HG03460 (cell line): ENCODE results near the gene CFAP161.
"Not testable (repeated sequence)": the region's sequence is repeated elsewhere in the genome, so short reads cannot be mapped to it uniquely, and the experiment has no call there.

Source experiments
- ATAC-seq: cut with Tn5 transposase; IDR thresholded peaks from one replicate; pipeline ENCODE4 v1.9.1; 2021; ENCODE audit not compliant: unreplicated experiment

CFAP161 gene

GRCh38 chr15:81157195-81157938 is 23.3 kb downstream of the CFAP161 start:
- no peak for ATAC-seq

GRCh38 chr15:81157939-81158223 is 23.8 kb downstream of the CFAP161 start:
- no peak for ATAC-seq

- not testable (repeated sequence) for ATAC-seq
These were observed 24.5 kb downstream of the CFAP161 start for GRCh38 chr15:81158561-81158960.

GRCh38 chr15:81160312-81161159 is 26.5 kb downstream of the CFAP161 start:
- no peak for ATAC-seq

- ATAC-seq = no peak
These were observed 27.1 kb downstream of the CFAP161 start for GRCh38 chr15:81161160-81161673.

GRCh38 chr15:81161851-81162250 is 27.8 kb downstream of the CFAP161 start:
- ATAC-seq = no peak

GRCh38 chr15:81163961-81164800 is 30.1 kb downstream of the CFAP161 start:
- ATAC-seq = no peak

GRCh38 chr15:81165535-81165934 is 31.5 kb downstream of the CFAP161 start:
- no peak for ATAC-seq

GRCh38 chr15:81166636-81167305 is 32.7 kb downstream of the CFAP161 start:
- no peak for ATAC-seq

GRCh38 chr15:81168131-81168526 is 34.1 kb downstream of the CFAP161 start:
- ATAC-seq = no peak

- no peak for ATAC-seq
These were observed 34.6 kb downstream of the CFAP161 start for GRCh38 chr15:81168644-81169043.

- ATAC-seq = no peak
These were observed 36.4 kb downstream of the CFAP161 start for GRCh38 chr15:81170511-81170910.

GRCh38 chr15:81171286-81171685 is 37.2 kb downstream of the CFAP161 start:
- ATAC-seq = no peak

GRCh38 chr15:81174125-81174791 is 40.2 kb downstream of the CFAP161 start:
- ATAC-seq = no peak

GRCh38 chr15:81174792-81175327 is 40.8 kb downstream of the CFAP161 start:
- no peak for ATAC-seq

GRCh38 chr15:81175496-81175895 is 41.4 kb downstream of the CFAP161 start:
- no peak for ATAC-seq

GRCh38 chr15:81176291-81176893 is 42.3 kb downstream of the CFAP161 start:
- no peak for ATAC-seq

GRCh38 chr15:81178365-81178764 is 44.3 kb downstream of the CFAP161 start:
- ATAC-seq = no peak

- ATAC-seq = no peak
These were observed 47.1 kb downstream of the CFAP161 start for GRCh38 chr15:81181220-81181619.
